H9 (cell line): ENCODE measurements around the gene SOCS7. TPM values are rescaled to one million over a fixed set of nuclear protein-coding genes. Genes with fewer than 3 reads are reported as not detected.

Source experiments
- DNase-seq: peaks from one replicate; pipeline ENCODE4 v3.0.0-alpha.2; 2017
- H2AFZ ChIP-seq: one replicate; pipeline ENCODE4 v1.6.1; 2013; ENCODE audit warnings: mild to moderate bottlenecking, low read length, control low read depth, moderate library complexity
- H2AK5ac ChIP-seq: 2 replicates; pipeline ENCODE4 v1.6.1; 2013; ENCODE audit warnings: low read length, control low read depth, mixed read lengths; ENCODE audit not compliant: insufficient read length
- H2BK120ac ChIP-seq: one replicate; pipeline ENCODE4 v1.6.1; 2013; ENCODE audit warnings: low read depth, mild to moderate bottlenecking, low read length, control low read depth, inconsistent platforms; ENCODE audit not compliant: poor library complexity, severe bottlenecking
- H2BK12ac ChIP-seq: 2 replicates; pipeline ENCODE4 v1.6.1; 2013; ENCODE audit warnings: low read length, control low read depth, mixed read lengths, low read depth; ENCODE audit not compliant: insufficient read length
- H2BK15ac ChIP-seq: 2 replicates; pipeline ENCODE4 v1.6.1; 2013; ENCODE audit warnings: low read depth, low read length, control low read depth
- H2BK20ac ChIP-seq: one replicate; pipeline ENCODE4 v1.6.1; 2013; ENCODE audit warnings: low read depth, mild to moderate bottlenecking, low read length, control low read depth, inconsistent platforms; ENCODE audit not compliant: poor library complexity, severe bottlenecking
- H2BK5ac ChIP-seq: 2 replicates; pipeline ENCODE4 v1.6.1; 2013; ENCODE audit warnings: low read length, control low read depth, mixed read lengths; ENCODE audit not compliant: insufficient read length
- H3K14ac ChIP-seq: 2 replicates; pipeline ENCODE4 v1.6.1; 2013; ENCODE audit warnings: low read length, control low read depth; ENCODE audit not compliant: insufficient read depth
- H3K18ac ChIP-seq: 2 replicates; pipeline ENCODE4 v1.6.1; 2013; ENCODE audit warnings: low read depth, mild to moderate bottlenecking, mixed read lengths, low read length, control low read depth; ENCODE audit not compliant: insufficient read length
- H3K23ac ChIP-seq: 2 replicates; pipeline ENCODE4 v1.6.1; 2013; ENCODE audit warnings: low read length, control low read depth, mixed read lengths, low read depth; ENCODE audit not compliant: insufficient read length
- H3K23me2 ChIP-seq: 2 replicates; pipeline ENCODE4 v1.6.1; 2013; ENCODE audit warnings: low read depth, mild to moderate bottlenecking, mixed read lengths, low read length, control low read depth; ENCODE audit not compliant: insufficient read length, poor library complexity, severe bottlenecking
- H3K27ac ChIP-seq: 2 replicates; pipeline ENCODE4 v1.5.1; 2013; ENCODE audit warnings: low read length, control low read depth, mixed read lengths, low read depth; ENCODE audit not compliant: insufficient read length
- H3K27me3 ChIP-seq: 2 replicates; pipeline ENCODE4 v1.6.1; 2013; ENCODE audit warnings: low read length, control low read depth, inconsistent platforms; ENCODE audit not compliant: insufficient read depth
- H3K4ac ChIP-seq: 2 replicates; pipeline ENCODE4 v1.6.1; 2013; ENCODE audit warnings: low read depth, mild to moderate bottlenecking, control low read depth, inconsistent platforms, low read length, moderate library complexity
- H3K4me1 ChIP-seq: 2 replicates; pipeline ENCODE4 v1.6.1; 2013; ENCODE audit warnings: low read length, control low read depth, inconsistent platforms; ENCODE audit not compliant: insufficient read depth
- H3K4me2 ChIP-seq: 2 replicates; pipeline ENCODE4 v1.6.1; 2013; ENCODE audit warnings: low read length, control low read depth, mixed read lengths; ENCODE audit not compliant: insufficient read length, insufficient read depth
- H3K56ac ChIP-seq: 2 replicates; pipeline ENCODE4 v1.6.1; 2013; ENCODE audit warnings: low read depth, mild to moderate bottlenecking, mixed read lengths, low read length, control low read depth; ENCODE audit not compliant: insufficient read length
- H3K79me1 ChIP-seq: 2 replicates; pipeline ENCODE4 v1.6.1; 2013; ENCODE audit warnings: low read depth, mild to moderate bottlenecking, moderate library complexity, low read length, control low read depth, inconsistent platforms; ENCODE audit not compliant: insufficient read depth, poor library complexity, severe bottlenecking
- H3K79me2 ChIP-seq: 2 replicates; pipeline ENCODE4 v1.6.1; 2013; ENCODE audit warnings: low read length, control low read depth, inconsistent platforms; ENCODE audit not compliant: insufficient read depth
- H3K9ac ChIP-seq: 2 replicates; pipeline ENCODE4 v1.6.1; 2013; ENCODE audit warnings: low read length, control low read depth, mixed read lengths; ENCODE audit not compliant: insufficient read length; ENCODE audit errors: extremely low read depth
- H3K9me3 ChIP-seq: one replicate; pipeline ENCODE4 v1.6.1; 2013; ENCODE audit warnings: low read depth, low read length, inconsistent platforms; ENCODE audit not compliant: control insufficient read depth
- H3T11ph ChIP-seq: one replicate; pipeline ENCODE4 v1.6.1; 2013; ENCODE audit warnings: mild to moderate bottlenecking, low read length, control low read depth, inconsistent platforms
- H4K20me1 ChIP-seq: one replicate; pipeline ENCODE4 v1.6.1; 2013; ENCODE audit not compliant: control insufficient read depth, insufficient read length, insufficient read depth
- H4K5ac ChIP-seq: 2 replicates; pipeline ENCODE4 v1.6.1; 2013; ENCODE audit warnings: low read depth, mild to moderate bottlenecking, mixed read lengths, low read length, control low read depth; ENCODE audit not compliant: insufficient read length
- H4K8ac ChIP-seq: replicated peaks from 2 replicates; pipeline ENCODE4 v1.6.1; 2013; ENCODE audit warnings: low read length, control low read depth, mixed read lengths, low read depth; ENCODE audit not compliant: insufficient read length
- H4K91ac ChIP-seq: 2 replicates; pipeline ENCODE4 v1.6.1; 2013; ENCODE audit warnings: low read depth, mild to moderate bottlenecking, moderate library complexity, mixed read lengths, low read length, control low read depth; ENCODE audit not compliant: insufficient read length
- H3K27ac Mint-ChIP-seq, 3 experiments: 2 replicates in 2 of 3; 3 replicates in 1 of 3; pipeline ENCODE4 v1.8.0; 2020 to 2021; ENCODE audit warnings: mixed read lengths in 3 of 3, mild to moderate bottlenecking in 1 of 3, moderate library complexity in 1 of 3
- H3K27me3 Mint-ChIP-seq: 2 replicates; pipeline ENCODE4 v1.8.0; 2021; ENCODE audit warnings: low read depth, mild to moderate bottlenecking, moderate library complexity, mixed read lengths
- H3K36me3 Mint-ChIP-seq, 3 experiments: 2 replicates in 2 of 3; 3 replicates in 1 of 3; pipeline ENCODE4 v1.8.0; 2020 to 2021; ENCODE audit warnings: low read depth in 3 of 3, mixed read lengths in 3 of 3; ENCODE audit not compliant: insufficient read depth in 1 of 3
- H3K4me1 Mint-ChIP-seq, 2 experiments: 2 replicates each; pipeline ENCODE4 v1.8.0; 2020; ENCODE audit warnings: mixed read lengths in 2 of 2
- H3K4me3 Mint-ChIP-seq, 2 experiments: 2 replicates in 1 of 2; 3 replicates in 1 of 2; pipeline ENCODE4 v1.8.0; 2020 to 2021; ENCODE audit warnings: mild to moderate bottlenecking in 2 of 2, mixed read lengths in 2 of 2, moderate library complexity in 1 of 2
- H3K9me3 Mint-ChIP-seq, 2 experiments: 2 replicates in 1 of 2; 3 replicates in 1 of 2; pipeline ENCODE4 v1.8.0; 2020; ENCODE audit warnings: mild to moderate bottlenecking in 2 of 2, mixed read lengths in 2 of 2, moderate library complexity in 1 of 2
- CTCF ChIP-seq: fragments of 200-600 bp; sonication (generic); conservative IDR thresholded peaks from 3 replicates; pipeline ENCODE4 v1.8.0; 2021; ENCODE audit warnings: antibody characterized with exemption, mild to moderate bottlenecking
- WGBS: extraction: QIAGEN DNeasy Blood & Tissue Kit; methylation state at CpG from one replicate; pipeline ENCODE4 v1.1.7; 2013; ENCODE audit warnings: missing lambda C conversion rate, low lambda C conversion rate, mixed read lengths; ENCODE audit not compliant: insufficient read length; ENCODE audit errors: extremely low coverage; 5-methylcytosine and 5-hydroxymethylcytosine counted together
- total RNA-seq: library from RNA; stranded (reverse); gene quantifications from 2 replicates; pipeline ENCODE4 v1.2.1, GENCODE V29; 2021

SOCS7 gene
- total RNA-seq, 1 experiment from 2014 or later = 31.0 TPM

GRCh38 chr17:38425031-38425430, 73.4 kb downstream of the SOCS7 start:
- WGBS = no CpG with 5 or more reads among the region's 13 CpGs
- H3K79me2 ChIP-seq = peaks cover 6% of the 10 kb centered on the region; the same call in 1 of the 2 replicates
- H2AK5ac ChIP-seq = no peak overlapping the region
- H2BK20ac ChIP-seq = no peak overlapping the region
- Mint-ChIP-seq H3K9me3 (no peaks in the 10 kb centered on the region), H3K27me3 (peaks cover 11% of the 10 kb centered on the region), H3K4me1 (peaks cover 60 to 76% of the 10 kb centered on the region in 2 experiments), H3K27ac (peak overlapping the region in 2 of 3 experiments; percentile 3 to 17; a peak in 3 of 7 replicates), H3K36me3 (no peaks in the 10 kb centered on the region), H3K4me3 (no peak overlapping the region)
- H2BK120ac ChIP-seq = no peak overlapping the region
- H4K91ac ChIP-seq = no peak overlapping the region
- no peak overlapping the region for H4K8ac ChIP-seq
- no peak overlapping the region for H3K18ac ChIP-seq
- H4K20me1 ChIP-seq = no peaks in the 10 kb centered on the region
- peak; percentile 43 for DNase-seq
- no peak overlapping the region for H3K4ac ChIP-seq
- no peak for TF ChIP-seq CTCF
- H3K23me2 ChIP-seq = peaks cover 14% of the 10 kb centered on the region
- H2AFZ ChIP-seq = no peak overlapping the region
- no peak overlapping the region for H3K23ac ChIP-seq
- H3K14ac ChIP-seq = no peak overlapping the region
- H3K56ac ChIP-seq = no peak overlapping the region
- H3K9ac ChIP-seq = no peak overlapping the region
- peaks cover 25% of the 10 kb centered on the region; the same call in 1 of the 2 replicates for H3K4me1 ChIP-seq
- H2BK12ac ChIP-seq = no peak overlapping the region
- no peak overlapping the region for H3T11ph ChIP-seq
- no peaks in the 10 kb centered on the region; the same call in 1 of the 2 replicates for H3K27me3 ChIP-seq
- no peak overlapping the region for H2BK15ac ChIP-seq
- H3K9me3 ChIP-seq = no peaks in the 10 kb centered on the region
- no peak overlapping the region for H2BK5ac ChIP-seq
- no peak overlapping the region for H3K27ac ChIP-seq
- no peak overlapping the region for H3K4me2 ChIP-seq
- no peak overlapping the region for H4K5ac ChIP-seq
- H3K79me1 ChIP-seq = no peaks in the 10 kb centered on the region
